Fibroblast of the conjunctiva (primary cell): Measurements from ENCODE around the gene ADCY4.
A peak's percentile ranks its signal among the peaks of the same experiment; 100 is the strongest.
"Not testable (repeated sequence)": the region's sequence is repeated elsewhere in the genome, so short reads cannot be mapped to it uniquely, and the experiment has no call there.

Experiments used
- DNase-seq: peaks from one replicate; pipeline ENCODE4 v3.0.0-alpha.2; 2010; ENCODE audit warnings: low read depth

Gene ADCY4

DNA sequence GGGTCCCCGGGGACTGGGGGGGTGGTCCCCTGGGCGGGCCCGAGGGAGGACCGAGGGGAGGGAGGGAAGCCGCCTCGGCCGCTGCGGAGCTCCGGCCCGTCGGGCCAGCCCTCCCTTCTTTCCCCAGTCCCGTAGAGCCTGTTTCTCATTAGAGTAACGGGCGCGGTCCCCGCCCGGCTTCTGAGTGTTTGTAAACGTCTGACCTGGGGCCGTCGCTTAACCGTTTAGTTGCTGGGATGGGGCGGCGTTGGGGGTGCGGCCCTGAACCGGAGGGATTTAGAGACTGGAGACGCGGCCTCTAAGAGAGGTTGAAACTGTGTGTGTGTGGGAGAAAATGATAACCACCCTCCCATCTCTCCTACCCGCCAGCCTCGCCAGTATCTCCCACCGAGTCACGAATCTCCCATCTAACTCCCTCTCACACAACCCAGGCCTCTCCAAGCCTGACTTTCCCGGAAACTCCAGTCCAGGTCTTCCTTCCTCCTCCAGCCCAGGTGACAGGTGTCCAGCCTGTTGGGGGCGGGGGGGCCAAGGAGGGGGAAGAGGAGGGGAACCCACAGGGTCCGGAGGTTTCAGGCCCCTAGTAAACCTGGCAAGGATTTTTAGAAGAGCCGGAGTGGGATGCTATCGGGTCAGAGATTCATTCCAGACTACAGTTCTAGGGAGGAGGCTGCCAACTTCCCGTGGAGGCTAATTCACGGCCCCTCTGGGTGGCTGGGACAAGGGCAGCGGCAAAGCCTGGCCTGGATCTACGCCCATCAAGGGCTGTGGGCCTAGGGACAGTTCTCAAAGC lies 32.0 kb upstream of the ADCY4 start:
- peak; percentile 97 for DNase-seq

DNA sequence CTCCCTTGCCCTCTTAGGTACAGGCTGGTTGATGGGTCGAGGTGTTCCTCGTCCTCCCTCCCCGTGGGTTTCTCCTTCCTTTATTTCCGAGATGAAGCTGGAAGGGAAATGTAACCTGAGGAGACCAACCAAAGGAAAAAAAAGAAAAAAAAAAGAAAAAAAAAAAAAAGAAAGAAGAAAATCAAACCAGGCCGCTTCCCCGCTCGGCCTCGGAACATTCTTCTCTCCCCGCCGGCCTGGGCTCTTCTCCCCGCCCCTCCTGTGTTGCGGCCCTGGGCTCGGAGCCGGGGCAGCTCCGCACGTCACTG lies 31.5 kb upstream of the ADCY4 start:
- DNase-seq, result no peak

DNA sequence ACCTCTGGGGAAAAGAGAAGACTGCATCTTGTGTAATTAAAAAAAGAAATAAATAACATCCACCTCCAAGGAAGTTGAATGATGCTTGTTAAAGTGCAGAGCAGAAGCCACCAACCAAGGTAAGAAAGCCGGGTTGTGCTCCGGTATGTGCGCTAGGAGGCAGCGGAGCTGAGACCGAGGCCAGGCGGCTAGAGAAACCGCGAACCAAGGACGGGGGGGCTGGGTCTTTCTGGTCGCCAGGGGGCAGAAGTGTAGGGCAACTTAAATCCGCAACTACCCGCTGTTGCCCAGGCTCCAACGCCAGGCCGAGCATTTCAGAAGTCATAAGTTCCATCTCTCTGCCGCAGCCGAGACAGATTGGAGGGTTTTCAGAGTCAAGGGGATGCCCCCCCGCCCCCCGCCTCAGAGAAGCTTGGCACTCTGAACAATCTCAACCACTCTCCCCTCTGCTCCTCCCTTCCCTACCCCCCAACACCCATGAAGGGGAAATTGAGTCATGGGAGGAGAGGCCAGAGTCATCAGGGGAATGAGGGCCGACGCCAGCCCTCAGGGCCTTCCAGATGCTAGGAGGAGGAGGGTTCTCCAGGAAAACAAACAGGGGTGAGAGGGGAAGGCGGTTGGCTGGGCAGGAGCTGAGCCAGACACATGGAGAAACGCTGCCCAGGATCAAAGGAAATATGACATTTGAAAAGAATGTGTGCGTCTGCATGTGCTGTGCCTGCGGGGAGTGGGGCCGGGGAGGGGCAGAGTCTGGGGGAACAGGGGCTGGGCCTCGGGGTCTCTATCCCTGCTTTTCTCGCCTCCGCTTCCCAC lies 30.9 kb upstream of the ADCY4 start:
- peak; percentile 91 for DNase-seq

DNA sequence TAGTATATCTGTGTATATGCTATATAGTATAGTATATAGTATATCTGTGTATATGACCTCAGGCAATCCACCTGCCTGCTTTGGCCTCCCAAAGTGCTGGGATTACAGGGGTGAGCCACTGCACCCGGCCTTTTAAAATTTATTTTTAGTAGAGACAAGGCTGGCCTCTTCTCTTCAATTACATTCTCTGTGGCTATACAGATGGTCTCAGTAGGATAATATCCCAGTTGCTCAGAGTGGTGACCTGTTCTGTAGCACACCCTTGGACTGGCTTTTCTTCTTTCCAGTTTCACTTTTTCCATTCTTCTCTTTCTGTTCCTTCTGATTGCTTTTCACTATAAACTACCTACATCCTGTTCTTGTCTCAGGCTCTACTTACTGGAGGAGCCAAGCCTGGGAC lies 30.0 kb upstream of the ADCY4 start:
- DNase-seq, result no peak

DNA sequence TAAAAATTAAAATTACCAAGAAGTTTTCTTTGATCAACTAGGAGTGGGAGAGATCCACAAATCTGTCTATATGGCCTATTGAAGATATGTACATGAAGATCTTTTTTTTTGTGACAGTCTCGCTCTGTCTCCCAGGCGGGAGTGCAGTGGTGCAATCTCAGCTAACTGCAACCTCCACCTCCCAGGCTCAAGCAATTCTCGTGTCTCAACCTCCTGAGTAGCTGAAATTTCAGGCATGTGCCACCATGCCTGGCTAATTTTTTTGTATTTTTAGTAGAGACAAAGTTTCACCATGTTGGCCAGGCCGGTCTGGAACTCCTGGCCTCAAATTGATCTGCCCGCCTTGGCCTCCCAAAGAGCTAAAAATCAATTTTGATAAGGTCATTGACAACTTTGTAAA lies 28.5 kb upstream of the ADCY4 start:
- no peak for DNase-seq

DNA sequence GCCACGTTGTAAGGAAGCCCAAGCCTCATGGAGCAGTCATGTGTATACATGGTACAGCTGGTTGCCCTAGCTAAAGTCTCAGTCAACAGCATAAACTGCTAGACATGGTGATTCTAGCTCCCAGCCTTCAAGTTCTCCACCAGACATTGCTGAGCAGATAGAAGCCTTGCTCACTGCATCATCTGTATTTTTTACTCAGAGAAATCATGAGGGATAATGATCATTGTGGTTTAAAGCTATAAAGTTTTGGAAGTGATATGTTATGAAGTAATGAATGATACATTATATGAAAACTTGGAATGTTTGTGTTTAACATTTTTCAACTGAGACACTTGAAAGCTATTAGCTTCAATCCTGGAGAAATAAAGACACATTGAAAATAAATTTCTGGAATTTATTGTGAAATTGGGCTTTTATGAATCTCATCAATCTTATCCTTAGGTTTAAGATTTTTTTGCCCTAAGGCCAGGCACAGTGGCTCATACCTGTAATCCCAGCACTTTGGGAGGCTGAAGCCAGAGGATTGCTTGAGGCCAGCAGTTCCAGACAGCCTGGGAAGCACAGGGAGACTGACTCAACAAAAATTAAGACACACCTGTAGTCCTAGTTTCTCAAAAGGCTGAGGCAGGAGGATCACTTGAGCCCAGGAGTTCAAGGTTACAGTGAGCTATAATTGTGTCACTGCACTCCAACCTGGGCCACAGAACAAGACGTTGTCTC lies 27.5 kb upstream of the ADCY4 start:
- DNase-seq, result no peak

DNA sequence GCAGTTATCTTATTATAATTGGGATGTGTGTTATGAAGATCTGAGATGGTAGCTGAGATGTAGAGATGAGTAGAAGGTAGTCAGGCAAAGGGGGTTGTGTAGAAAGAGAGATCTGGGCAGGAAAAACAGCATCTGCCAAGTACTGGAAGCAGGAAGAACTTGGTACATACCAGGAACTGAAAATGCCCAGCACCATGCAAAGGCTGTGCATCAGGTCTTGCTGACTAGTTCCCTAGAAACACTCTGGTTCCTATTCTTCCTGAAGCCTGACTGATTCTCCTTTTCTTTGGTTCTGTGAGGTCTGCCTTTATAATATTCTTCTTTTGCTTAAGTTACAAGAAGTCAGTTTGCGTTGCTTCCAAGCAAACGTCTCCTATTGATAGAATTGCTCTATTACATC lies 26.5 kb upstream of the ADCY4 start:
- no peak for DNase-seq

DNA sequence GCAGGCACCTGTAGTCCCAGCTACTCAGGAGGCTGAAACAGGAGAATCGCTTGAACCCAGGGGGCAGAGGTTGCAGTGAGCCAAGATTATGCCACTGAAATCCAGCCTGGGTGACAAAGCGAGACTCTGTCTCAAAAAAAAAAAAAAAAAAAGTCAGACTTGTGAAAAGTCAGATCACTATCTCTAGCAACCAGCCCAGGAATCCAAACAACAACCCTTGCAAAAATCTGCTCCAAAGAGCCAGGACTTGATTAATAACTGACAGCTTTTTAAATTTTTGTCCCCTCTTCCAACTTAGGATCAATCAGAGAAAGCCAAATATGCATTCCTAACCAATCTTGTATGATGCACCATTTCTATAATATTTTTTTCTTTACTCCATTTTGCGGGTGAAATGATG lies 25.4 kb upstream of the ADCY4 start:
- DNase-seq, result no peak

DNA sequence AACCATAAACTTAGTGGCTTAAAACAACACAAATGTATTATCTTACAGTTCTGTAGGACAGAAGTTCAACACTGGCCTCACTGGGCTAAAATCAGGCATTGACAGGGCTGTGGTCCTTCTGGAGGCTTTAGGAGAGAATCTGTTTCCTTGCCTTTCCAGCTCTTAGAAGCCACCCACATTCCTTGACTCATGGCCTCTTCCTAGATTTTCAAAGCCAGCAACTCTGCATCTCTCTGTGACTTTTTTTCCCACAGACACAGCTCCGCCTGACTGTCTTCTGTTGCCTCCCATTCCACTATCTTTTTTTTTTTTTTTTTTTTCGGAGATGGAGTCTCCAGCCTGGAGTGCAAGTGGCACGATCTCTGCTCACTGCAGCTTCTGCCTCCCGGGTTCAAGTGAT lies 21.3 kb upstream of the ADCY4 start:
- DNase-seq, result no peak

DNA sequence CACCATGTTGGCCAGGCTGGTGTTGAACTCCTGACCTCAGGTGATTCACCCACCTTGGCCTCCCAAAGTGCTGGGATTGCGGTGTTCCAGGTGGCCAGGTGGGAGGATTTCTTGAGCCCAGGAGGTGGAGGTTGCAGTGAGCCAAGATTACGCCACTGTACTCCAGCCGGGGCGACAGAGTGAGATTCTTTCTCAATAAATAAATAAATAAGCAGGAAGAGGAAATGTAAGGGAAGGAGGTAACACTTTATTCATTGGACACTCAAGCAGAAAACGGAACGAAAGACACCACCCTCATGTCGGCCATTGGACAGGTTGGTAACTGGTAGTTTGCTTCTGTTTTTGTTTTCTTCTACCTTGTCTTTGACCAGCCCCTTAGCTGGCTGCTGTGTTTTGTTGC lies 20.1 kb upstream of the ADCY4 start:
- no peak for DNase-seq

DNA sequence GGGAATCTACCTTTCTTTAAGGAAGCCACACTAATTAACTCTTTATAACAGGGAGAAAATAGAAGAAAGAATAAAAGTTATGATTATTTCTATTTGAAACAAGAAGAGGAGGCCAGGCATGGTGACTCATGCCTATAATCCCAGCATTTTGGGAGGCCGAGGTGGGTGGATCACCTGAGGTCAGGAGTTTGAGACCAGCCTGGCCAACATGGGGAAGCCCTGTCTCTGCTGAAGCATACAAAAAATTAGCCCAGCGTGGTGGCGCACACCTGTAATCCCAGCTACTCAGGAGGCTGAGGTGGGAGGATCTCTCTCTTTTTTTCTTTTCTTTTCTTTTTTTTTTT lies 19.6 kb upstream of the ADCY4 start:
- not testable (repeated sequence) for DNase-seq

DNA sequence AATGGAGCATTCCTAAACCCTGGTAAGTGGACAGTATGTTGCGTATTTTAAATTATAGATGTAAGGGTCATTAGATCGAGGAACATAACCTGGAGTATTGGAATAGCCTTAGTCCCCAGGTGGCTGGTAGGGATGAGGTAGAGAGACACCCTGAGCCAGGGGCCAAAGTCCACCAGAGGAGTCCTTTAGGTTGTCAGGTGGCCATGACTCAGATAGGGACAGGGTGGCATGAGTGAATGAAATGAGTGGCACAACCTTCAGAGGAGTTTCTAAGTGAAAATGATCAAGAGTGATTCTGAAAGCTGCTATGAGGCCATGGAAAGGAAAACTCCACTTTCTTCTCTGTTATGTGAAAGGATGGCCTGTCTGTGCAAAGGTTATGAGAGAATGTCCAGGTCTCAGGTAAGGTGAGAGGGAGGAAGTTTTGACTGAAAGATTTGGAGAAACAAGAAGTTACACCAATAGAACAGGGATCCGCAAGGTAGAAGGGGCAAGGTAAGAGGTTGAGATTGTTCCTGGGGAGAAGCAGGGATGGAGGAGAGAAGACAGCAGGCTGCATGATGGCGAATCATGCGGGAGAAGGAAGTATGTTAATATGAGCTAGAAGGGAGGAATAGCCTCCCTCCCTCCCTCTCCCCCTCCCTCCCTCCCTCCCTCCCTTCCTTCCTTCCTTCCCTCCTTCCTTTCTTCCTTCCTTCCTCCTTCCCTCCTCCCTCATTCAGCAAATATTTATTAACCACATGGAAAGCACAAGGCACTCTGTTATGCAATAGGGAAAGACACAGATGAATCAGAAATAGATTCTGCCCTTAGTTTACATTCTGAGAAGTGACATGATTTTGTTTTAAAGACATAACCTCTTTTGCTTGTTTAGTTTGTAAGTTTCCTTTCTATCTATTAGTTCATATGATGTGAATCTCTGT lies 18.9 kb upstream of the ADCY4 start:
- DNase-seq, result no peak

DNA sequence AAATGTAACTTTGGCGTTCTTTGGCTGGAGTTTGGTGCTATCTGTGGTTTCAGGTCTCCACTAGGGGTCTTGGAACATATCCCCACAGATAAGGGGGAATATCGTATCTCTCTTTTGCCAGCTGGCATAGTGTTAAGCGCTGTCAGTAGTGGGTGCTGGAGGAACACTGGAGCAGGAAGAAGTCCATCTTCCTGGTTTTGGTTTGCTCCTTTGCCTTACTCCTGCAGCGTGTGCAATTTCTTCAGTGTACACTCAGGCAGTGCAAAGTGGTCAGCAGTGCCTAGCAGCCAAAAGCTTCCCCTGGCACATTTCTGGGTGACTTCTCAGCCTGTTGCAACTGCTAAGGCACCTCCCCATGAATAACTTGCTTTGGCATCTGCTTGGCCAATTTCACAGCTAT lies 16.6 kb upstream of the ADCY4 start:
- no peak for DNase-seq

DNA sequence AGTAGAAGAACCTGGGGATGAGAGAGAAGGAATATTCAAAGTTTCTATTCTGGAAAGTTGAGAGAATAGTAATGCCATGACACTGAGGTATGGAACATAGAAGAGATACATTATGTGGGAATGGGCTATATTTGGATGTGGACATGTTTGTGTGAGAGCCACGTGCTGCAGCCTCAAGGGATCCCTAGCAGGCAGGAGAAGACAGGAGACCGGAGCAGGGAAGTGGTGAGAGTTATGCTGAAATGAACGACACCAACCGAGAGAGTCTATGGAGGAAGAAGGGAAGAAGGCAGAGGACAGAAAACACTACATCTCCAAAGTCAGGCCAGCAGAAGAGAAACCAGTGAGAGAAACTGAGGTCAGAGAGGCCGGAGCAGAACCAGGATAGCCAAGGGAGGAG lies 14.9 kb upstream of the ADCY4 start:
- DNase-seq, result no peak

DNA sequence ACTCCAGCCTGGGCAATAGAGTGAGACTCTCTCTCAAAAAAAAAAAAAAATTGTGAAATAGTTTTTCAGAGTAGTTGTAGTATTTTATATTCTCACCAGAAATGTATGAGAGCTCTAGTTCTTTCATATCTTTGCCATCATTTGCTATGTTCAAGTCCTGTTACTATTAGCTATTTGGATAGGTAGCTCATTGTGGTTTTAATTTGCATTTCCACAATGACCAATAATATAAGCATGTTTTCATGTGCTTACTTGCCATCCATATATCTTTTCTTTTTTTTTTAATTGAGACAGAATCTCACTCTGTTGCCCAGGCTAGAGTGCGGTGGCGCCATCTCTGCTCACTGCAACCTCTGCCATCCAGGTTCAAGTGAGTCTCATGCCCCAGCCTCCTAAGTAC lies 13.3 kb upstream of the ADCY4 start:
- DNase-seq, result no peak

DNA sequence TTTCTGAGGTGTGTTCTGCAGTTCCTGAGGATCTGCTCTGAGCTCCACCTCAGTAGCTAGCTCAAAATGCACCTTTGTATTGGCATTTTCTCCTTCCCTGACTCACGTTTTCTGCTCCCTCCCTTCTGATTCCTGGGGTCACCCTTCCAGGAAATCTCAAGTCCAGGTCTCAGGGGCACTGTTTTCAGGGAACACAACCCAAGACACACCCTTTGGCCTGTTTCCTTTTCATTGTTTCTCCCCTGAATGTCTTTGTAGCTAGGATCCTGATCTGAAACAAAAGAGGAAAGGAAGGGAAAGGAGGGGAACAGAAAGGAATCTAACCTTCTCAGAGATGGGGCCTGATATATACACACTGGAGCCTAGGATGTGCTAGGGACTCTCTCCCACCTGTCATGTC lies 12.3 kb upstream of the ADCY4 start:
- no peak for DNase-seq

DNA sequence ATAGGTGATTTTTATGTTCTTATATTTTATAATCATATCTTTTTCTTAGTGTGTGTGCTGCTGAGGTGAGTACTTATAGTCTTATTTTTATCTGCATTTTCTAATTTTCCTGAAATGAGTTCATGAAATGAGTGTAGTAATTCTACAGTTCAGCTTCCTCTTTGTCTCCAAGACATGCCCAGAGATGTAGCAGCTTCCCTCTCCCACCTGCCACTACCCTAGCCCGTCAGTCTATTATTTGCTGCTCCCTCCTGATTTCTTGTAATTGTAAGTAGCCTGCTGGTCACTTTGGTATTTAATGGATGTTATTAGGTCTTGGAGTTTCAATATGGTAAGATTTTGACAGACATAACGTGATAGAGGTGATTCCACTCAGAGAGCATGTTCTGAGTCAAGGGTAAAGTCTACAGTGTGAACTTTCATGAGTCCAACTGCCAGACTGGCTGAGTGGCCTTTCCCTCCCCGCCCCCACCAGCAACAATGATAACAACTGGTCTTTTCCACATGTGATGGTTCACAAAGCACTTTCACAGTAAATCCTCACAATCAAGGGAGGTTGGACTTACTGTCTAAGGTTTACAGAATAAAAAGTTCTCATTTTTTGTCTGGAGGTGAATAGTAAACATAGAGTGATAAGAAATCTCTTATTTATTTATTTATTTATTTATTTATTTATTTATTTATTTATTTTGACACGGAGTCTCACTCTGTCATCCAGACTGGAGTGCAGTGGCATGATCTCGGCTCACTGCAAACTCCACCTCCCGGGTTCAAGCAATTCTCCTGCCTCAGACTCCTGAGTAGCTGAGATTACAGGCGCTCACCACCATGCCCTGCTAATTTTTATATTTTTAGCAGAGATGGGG lies 9.2 kb upstream of the ADCY4 start:
- DNase-seq, result no peak

DNA sequence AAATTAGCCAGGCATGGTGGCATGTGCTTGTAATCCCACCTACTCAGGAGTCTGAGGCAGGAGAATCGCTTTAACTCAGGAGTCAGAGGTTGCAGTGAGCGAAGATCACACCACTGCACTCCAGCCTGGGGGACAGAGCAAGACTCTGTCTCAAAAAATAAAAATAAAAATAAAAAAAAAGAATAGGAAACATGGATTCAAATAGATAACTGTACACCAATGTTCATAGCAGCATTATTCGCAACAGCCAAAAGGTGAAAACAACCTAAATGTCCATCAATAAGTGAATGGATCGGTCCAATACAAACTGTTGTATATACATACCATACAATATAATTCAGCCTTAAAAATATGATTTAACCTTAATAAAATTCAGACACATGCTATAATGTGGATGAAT lies 8.0 kb upstream of the ADCY4 start:
- DNase-seq, result no peak

DNA sequence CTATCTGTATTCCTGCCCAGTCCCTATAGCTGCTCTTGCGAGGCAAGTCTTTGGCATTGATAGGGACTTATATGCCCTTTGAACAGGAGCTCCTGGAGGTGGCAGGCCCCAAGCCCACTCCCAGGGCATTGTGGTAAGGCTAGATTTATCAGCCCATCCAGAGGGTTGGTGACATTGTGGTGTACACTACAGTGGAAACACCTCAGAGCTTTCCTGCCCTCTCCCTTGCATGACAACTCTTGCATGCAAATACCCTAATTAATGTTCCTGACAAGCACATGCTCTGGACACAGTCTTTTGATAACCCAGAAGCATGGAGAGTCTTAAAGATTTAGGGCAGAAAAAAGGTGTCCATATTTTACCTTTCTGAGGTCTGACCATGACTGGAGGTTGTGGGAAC lies 5.7 kb upstream of the ADCY4 start:
- no peak for DNase-seq

DNA sequence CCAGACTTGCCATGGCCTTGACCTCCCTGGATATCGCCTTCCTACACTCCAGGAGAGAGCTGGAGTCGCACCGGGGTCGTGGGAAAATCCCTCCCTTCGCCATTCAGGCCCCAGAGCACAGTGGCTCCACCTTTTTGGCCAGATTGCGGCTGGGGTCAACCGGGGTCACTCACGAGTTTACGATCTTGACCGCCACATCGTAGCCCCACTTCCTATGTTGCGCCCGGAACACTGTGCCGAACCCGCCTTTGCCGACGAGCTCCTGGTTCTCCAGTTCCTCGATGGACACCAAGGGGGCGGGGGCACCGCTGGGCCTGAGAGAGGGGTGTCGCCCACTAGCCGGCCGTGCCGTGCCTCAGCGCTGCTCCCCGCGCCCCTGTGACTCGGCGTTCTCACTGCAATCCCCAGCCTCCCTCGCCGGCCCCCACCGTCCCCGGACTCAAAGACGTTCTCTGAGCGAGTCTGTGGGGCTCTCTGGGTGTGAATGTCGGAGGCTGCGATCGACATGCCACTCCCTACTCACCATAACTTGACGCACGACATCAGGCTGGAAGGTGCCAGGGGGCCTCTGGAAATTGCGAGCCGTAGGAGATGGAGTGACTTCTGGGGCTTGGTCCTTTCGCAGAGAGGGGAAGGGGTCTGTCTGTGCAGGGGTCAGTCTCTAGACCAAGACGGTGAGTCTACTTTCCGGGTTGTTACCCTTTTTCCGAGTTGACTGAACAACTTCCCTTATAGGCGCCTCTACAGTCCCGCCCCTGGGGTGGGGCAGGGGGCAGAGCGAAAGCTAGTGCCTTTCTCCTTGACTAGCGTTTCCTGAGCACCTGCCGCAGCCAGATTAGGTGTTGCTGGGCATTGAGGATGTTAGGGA lies 4.6 kb upstream of the ADCY4 start, which contains the start of gene RIPK3:
Gene RIPK3 (minus strand): TSS at position 708 of the 868 bp plus-strand sequence. CDS start 165 bp downstream, at position 543.
- no peak for DNase-seq
